GM19463 (cell line): ENCODE results near the gene MT1A.
"Not testable (repeated sequence)": the region's sequence is repeated elsewhere in the genome, so short reads cannot be mapped to it uniquely, and the experiment has no call there.

Experiments used
- ATAC-seq: cut with Tn5 transposase; IDR thresholded peaks from one replicate; pipeline ENCODE4 v1.9.1; 2021; ENCODE audit warnings: mild to moderate bottlenecking, moderate library complexity; ENCODE audit not compliant: unreplicated experiment

The MT1A gene

DNA sequence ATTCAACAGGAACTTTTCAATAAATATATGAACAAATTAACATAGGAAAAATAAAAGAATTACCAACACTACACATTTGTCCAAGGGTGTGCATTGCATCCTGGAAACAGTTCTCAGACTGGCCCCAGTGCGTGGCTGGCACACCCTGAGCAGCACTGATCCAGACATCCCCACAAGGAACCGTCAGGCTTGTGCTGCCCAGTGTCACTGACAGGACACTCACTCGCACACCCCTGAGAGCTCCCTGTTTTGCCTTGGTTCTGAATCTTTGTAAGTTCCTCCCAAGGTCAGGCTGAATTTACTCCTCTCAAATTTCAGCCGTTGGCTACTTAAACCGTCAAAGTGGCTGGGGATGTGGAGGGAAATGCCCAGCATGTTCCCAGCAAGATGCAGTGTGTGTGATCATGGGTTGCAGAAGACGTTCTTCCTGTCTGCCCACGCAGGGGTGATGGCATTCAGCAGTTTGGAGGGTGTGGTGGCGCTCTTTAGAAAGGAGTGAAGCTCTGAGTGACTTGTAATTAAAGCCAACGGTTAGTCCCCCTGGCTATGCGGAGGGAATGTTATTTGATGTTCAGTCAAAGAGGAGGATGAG, 28.4 kb upstream of the MT1A start:
- peak; percentile 22 for ATAC-seq

DNA sequence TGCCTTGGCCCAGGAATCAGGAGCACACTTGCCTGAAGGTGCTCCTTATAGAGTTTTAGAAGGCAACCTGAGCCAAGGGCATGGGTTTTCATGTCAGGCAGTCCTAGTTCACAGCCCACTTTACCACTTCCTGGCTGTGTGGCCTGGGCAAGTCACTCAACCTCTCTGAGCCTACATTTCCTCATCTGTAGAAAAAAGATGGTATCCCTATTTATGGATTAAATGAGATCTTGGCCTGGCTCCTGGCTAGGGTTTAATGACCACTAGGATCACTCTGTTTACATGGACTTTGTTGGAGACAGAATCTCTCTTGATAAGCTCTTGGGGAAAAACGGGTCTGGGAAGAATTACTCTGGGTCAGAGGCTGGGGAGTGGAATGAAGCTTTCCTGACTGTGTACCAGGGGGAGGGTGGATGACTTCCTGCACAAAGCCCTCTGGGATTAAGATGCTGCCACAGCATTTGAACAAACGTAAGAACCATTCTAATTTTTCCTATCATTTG, 27.8 kb upstream of the MT1A start:
- ATAC-seq = no peak

DNA sequence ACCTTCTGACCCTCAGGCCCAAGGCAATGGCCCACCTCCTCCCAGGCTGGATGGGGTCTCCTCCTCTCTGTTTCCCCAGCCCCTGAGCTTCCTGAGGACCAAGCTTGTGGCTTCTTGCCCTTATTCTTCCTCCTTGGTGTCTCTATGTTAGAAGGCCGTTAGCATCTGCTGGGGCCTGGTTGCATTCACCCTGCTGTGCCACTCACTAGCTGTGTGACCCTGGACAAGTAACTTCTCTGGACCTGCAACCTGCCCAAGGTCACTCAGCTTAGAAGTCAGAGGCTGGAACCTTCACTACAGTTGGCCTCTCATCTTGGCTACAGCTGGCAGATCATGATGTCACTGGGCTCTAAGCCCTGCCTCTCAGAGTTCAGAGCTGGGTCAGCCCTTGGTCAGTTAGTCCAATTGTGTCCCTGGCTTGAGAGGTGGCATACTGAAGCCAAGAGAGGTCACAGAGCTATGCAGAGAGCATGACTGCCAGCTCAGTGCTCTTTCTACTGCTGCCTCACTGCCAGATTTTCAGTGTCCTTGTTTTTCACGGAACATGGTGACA, 27.1 kb upstream of the MT1A start:
- ATAC-seq = no peak

DNA sequence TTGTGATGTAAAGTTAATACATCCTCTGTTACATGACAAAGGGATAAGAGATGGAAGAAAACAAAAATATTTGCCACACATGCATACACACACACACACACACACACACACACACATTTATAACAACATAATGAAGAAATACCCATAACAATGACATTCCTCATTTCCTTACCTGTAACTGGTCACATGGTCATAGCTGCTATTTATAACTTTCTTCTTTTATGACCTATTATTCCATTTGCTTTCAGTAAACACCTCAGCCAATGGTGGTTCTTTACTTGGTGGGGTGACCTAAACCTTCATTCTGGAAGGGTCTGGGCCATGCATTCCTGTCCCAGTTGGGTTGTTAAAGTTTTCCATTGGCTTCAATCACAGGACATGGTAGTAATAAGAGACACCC, 24.8 kb upstream of the MT1A start:
- no peak for ATAC-seq

DNA sequence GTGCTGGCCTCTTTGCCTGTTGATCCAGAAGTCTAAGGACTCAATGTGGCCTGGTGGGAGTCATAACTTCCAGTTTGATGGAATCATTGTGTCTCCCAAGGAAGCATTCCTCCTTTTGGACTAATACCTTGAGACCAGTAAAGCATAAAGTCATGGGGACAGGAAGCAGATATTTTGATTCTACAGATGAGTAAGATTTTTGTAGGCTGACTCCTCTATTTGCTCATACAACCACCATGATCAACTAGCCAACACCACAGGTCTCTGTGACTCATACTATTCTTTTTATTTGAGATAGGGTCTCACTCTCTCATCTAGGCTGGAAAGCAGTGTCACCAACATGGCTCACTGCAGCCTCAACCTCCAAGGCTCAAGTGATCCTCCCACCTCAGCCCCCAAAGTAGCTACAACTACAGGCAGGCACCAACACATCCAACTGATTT, 23.9 kb upstream of the MT1A start:
- no peak for ATAC-seq

DNA sequence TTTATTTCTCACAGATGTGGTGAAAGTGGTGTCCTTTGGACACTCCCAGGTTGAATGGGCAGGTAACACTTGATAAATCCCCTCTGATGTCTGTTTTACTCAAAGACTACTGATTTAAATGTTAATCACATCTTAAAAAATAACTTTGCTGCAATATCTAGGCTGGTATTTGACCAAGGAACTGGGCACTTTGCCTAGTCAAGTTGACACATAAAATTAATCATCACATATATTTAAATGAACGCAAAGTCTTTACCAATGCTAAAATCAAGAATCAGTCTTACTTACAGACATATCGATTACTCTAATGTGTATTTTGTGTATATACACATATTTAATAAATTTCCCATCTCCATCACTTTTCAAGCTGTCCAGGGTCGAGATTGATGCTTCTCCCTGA, 23.1 kb upstream of the MT1A start:
- no peak for ATAC-seq

DNA sequence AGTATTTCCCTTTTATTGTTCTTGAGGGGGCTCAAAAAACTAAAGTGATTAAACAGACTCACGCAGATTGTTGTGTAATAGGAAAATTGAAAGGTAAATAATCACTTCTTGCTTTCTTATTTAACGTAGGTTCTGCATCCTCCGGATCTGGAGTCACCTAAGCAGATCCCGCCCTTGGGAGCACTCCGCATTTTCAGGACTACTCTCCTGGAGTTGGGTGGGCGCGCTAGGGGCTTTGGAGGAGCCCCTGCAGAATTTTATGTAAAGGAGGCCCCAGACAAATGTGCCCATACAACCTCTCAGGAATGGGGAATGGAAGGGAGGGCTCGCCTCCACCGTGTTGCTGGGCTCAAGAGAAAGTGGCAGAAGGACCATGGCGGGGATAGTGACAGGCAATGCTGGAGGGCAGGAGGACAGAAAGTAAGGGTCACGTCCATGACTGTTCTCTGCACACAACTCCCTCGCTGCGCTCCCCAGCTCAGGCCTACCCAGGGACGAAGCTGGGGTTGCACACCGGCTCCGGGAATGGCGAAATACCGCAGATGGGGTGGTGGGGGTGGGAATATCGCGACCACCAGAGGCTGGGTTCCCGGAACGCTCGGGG, 21.8 kb upstream of the MT1A start:
- no peak for ATAC-seq

DNA sequence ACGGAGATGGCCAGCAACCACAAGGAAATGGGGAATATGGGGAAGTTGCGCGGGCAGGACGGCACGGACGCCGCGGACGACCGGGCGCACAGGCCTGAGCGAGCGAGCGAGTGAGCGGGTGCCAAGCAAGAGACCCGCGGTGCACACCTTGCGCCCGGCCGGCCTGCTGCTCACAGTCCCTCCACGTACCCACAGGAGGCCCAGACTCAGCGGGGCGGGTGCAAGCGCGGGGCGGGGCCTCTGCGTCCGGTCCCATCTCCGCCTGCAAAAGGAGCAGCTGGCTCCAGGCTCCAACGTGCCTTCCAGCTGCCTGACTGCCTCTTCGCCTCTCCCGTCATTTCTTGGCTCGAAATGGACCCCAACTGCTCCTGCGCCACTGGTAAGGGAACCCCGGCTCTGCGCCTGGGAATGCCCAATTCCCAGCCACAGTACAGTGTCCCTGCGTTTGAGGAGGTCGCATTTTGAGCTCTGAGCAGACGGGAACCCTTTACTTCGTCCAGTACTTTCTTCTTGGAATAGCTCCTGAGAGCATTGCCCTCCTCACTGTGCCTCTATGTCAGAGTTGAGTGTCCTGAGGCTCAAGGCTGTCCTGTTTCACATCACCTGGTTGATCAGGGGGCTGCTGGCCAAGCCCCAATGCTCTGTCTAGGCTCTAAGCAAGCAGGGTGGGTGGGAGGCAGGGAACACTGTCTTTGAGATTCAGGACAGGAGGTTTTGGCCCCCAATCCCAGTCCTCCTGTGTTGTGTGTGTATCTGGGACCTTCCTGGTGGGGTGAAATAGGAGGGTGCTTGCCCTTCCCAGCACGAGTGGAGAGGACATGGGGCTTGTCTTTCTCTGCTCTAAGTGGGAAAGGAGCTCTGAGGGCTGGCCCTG, 21.0 kb upstream of the MT1A start:
- ATAC-seq = peak; percentile 66

DNA sequence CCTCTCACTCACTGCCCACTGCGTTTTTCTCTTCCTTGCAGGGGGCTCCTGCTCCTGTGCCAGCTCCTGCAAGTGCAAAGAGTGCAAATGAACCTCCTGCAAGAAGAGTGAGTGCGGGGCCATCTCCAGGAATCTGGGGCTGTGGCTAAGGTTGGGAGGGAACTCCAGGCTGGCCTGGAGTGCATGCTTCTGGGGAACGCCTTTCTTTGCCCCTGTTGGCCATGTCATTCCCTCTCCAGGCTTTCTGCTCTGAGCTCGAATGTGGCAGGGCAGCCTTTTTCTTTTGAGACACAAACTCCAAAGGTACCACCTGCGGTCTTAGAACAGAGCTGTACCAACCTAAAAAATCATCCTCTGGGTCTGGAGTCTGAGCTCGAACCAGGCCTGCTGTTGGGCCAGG, 20.3 kb upstream of the MT1A start:
- ATAC-seq = no peak

DNA sequence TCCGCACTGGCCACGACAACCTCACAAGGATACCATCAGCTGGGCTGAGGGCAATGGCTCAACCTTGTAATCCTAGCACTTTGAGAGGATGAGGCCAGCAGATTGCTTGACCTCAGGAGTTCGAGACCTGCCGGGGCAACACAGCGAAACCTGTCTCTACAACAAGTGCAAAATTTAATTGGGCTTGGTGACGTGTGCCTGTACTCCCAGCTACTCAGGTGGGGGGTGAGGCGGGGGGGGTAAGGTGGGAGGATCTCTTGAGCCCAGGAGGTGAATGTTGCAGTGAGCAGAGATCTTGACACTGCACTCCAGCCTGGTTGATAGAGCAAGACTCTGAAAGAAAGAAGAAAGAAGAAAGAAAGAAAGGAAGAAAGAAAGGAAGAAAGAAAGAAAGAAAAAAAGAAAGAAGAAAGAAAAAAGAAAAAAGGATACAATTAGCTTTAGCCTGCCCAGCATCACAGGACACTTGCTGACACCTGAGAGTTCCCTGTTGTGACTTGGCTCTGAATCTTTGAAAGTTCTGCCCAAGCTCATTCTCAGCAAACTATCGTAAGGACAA, 18.0 kb upstream of the MT1A start:
- ATAC-seq = no peak

DNA sequence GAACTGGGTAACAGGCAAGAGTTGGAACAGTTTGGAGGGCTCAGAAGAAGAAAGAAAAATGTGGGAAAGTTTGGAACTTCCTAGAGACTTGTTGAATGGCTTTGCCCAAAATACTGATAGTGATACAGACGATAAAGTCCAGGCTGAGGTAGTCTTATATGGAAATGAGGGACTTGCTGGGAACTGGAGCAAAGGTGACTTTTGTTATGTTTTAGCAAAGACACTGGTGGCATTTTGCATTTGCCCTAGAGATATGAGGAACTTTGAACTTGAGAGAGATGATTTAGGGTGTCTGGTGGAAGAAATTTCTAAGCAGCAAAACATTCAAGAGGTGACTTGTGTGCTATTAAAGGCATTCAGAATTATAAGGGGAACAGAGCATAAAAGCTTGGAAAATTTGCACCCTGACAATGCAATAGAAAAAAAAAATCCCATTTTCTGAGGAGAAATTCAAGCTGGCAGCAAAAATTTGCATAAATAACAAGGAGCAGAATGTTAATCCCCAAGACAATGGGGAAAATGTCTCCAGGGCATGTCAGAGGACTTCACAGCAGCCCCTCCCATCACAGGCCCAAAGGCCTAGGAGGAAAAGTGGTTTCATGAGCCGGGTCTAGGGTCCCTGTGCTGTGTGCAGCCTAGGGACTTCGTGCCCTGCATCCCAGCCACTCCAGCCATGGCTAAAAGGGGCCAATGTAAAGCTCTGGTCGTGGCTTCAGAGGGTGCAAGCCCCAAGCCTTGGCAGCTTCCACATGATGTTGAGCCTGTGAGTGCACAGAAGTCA, 16.6 kb upstream of the MT1A start:
- not testable (repeated sequence) for ATAC-seq

DNA sequence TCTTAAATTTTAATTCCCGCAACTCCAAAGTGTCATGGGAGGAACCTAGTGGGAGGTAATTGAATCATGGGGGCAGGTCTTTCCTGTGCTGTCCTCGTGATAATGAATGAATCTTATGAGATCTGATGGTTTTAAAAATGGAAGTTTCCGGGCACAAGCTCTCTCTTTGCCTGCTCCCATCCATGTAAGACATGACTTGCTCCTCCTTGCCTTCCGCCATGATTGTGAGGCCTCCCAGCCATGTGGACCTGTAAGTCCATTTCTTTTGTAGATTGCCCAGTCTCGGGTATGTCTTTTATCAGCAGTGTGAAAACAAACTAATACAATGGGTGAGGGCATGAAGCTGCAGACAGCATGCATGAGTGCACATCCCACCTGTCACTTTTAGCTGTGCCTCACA, 15.3 kb upstream of the MT1A start:
- not testable (repeated sequence) for ATAC-seq

DNA sequence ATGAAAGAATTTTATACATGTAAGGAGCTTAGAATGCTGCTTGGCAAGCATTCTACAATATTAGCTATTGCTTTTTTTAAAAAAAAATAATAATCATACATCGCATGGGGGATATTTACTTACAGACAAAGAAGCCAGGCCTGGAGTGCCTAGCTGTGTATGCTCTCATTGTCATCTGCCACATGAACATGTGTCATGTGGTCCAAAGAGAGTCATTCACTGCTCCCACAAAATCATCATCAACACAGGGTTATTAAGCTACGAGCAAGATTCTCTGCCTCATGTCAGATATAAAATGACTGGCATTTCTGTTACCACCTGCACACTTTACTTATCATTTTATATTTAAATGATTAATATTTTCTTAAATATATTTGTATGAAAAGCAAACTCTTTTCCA, 14.8 kb upstream of the MT1A start:
- ATAC-seq = no peak

DNA sequence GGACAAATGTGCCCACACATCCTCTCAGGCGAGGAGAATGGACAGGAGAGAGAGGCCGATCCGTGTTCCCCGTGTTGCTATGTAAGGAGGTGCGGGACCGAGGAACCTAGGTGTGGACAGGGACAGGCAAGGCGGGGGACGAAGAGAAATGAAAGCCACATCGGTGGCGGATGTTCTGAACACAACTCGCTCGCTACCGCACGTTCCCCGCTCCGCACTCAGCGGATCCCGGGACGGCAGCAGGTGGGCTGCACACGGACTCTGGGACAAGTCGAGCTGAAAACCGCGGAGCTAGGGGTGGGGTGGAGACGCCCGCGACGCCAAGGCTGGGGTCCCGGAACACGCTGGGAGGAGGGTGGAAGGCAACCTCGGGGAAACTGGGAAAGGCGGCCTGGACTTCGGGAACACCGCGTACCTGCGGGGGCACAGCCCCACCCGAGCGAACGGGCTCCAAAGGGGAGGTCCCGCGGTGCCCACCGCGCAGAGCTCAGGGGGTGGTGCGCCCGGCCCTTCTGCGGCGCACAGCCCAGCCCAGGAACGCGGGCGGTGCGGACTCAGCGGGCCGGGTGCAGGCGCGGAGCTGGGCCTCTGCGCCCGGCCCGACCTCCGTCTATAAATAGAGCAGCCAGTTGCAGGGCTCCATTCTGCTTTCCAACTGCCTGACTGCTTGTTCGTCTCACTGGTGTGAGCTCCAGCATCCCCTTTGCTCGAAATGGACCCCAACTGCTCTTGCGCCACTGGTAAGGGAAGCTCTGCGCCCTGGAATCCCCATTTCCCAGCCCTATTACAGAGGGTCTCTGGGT, 13.1 kb upstream of the MT1A start, which contains the start of gene MT1E:
Gene MT1E (plus strand): TSS at position 642 of the 803 bp plus-strand sequence. CDS start 71 bp downstream, at position 713.
- peak; percentile 78 for ATAC-seq

DNA sequence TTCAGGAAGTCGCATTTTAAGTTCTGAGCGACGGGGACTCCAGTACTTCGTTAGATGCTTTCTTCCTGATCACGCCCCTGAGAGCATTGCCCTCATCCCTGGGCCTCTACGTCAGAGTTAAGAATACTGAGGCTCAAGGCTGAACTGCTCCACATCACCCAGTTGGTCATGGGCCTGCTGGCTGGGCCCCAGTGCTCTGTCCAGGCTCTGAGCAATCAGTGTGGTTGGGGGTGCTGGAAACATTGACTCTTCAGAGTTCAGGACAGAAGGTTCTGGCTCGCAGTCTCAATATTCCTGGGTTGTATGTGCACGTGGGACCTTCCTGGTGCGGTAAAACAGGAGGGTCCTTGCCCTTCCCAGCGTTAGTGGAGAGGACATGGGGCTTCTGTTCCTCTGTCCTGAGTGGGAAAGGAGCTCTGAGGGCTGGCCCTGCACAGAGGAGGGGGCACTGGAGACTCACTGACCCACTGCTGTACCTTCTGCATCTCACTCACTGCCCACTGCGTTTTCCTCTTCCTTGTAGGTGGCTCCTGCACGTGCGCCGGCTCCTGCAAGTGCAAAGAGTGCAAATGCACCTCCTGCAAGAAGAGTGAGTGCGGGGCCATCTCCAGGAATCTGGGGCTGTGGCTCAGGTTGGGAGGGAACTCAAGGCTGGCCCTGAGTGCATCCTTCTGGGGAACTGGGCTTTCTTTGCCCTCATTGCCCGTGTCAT, 12.4 kb upstream of the MT1A start:
- ATAC-seq = peak; percentile 11

DNA sequence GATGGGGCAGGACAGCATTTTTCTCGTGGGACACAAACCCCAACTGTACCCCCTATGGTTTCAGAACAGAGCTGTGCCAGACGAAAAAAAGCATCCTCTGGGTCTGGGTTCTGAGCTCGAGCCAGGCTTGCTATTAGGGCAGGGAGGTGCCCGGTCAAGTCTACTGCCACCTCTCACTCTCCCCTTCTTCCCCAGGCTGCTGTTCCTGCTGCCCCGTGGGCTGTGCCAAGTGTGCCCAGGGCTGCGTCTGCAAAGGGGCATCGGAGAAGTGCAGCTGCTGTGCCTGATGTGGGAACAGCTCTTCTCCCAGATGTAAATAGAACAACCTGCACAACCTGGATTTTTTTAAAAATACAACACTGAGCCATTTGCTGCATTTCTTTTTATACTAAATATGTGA, 11.8 kb upstream of the MT1A start:
- no peak for ATAC-seq

DNA sequence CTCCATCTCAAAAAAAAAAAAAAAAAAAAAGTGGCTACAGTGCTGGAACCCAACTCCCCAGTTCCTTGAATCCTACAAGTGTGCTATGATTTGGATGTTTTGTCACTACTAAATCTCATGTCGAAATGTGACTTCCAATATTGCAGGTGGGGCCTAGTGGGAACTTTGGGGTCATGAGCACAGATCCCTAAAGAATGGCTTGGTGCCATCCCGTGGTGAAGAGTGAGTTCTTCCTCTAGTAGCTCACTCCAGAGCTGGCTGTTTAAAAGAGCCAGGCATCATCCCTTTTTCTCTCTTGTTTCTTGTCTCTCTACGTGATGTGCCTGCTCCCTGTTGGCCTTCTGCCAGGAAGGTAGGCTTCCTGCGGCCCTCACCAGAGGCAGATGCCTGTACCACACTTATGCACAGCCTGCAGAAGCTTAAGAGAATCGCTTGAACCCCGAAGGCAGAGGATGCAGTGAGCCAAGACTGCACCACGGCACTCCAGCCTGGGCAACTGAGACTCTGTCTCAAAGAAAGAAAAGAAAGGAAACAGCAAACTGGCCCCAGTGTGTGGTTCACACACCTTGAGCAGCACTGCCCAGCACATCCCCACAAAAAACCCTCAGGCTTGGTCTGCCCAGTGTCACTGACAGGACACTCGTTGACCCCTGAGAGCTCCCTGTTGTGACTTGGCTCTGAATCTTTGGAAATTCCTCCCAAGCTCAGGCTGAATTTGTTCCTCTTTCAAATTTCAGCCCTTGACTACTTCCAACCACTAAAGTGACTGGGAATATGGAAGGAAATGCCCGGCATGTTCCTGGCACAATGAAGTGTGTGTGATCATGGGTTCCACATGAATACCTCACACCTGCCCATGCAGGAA, 9.7 kb upstream of the MT1A start:
- ATAC-seq = no peak

DNA sequence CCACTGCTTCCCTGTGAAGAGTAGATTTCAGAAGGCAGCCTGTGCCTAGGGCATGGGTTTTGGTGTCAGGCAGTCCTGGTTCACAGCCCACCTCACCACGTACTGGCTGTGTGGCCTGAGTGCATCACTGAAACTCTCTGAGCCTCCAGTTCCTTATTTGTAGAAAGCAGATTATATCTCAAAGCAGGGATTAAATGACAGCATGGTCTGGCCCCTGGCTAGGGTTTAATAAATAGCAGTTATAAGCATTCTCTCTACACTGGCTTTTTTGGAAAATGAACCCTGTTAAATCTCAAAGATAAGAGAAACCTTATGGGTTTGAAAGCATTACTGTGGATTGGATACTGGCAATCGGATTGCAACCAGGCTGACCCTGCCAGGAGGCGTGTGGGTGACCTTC, 8.9 kb upstream of the MT1A start:
- no peak for ATAC-seq
